HG03378 (cell line): Measurements from ENCODE around the gene NT5M.
"Not testable (repeated sequence)": the region's sequence is repeated elsewhere in the genome, so short reads cannot be mapped to it uniquely, and the experiment has no call there.

Experiments
- ATAC-seq: cut with Tn5 transposase; IDR thresholded peaks from one replicate; pipeline ENCODE4 v1.9.1; 2021; ENCODE audit warnings: mild to moderate bottlenecking, moderate library complexity; ENCODE audit not compliant: unreplicated experiment

NT5M gene

GRCh38 chr17:17366941-17367875 is 64.0 kb downstream of the NT5M start:
- no peak for ATAC-seq

DNA sequence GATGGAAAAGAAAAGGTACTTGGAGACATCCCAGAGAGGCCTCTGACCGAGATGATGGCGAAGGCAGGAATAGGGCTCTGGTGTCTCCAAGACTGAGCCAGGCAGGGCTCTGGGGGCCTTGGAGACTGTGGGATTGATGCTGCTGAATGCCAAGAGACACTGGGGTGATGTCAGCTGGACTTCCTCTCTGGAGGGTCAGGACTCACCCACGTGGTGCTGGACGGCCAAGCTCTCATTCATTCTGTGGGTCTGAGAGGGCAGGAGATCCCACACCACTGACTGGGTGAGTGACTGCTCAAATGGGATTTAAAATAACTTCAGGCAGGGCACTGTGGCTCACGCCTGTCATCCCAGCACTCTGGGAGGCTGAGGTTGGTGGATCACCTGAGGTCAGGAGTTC is 64.8 kb downstream of the NT5M start:
- no peak for ATAC-seq

DNA sequence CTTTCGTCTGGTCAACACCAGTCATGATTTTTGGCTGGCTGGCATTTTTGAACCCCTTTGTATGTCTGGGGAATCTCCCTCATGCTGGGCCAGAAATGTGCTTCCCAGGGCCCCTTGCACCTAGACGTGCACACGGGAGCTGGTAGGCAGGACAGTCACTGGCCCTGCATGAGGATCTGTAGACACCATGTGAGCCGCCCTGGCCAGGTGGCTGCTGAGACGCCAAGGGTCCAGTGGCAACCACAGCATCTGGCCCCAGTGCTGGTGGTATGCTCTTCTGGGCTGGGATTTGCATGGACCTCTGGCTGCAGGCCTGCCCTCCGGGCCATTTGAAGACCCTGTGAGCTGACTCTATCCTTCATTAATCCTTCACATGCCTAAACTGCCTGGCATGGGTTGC is 67.5 kb downstream of the NT5M start:
- ATAC-seq = no peak

- ATAC-seq = no peak
These were observed 69.8 kb downstream of the NT5M start for GRCh38 chr17:17372856-17373520.

DNA sequence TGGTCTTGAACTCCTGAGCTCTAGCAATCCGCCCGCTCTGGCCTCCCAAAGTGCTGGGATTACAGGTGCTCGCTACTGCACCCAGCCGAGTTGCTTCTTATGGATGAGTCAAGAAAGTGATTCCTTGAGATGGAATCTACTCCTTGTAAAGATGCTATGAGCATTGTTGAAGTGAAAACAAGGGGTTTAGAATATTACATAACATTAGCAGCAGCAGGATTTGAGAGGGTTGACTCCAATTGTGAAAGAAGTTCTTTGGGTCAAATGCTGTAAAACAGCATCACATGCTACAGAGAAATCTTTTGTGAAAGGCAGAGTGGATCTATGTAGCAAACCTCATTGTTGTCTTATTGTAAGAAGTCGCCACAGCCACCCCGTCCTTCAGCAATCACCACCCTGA is 72.7 kb downstream of the NT5M start:
- ATAC-seq = no peak

GRCh38 chr17:17376362-17376761 is 73.2 kb downstream of the NT5M start:
- no peak for ATAC-seq

DNA sequence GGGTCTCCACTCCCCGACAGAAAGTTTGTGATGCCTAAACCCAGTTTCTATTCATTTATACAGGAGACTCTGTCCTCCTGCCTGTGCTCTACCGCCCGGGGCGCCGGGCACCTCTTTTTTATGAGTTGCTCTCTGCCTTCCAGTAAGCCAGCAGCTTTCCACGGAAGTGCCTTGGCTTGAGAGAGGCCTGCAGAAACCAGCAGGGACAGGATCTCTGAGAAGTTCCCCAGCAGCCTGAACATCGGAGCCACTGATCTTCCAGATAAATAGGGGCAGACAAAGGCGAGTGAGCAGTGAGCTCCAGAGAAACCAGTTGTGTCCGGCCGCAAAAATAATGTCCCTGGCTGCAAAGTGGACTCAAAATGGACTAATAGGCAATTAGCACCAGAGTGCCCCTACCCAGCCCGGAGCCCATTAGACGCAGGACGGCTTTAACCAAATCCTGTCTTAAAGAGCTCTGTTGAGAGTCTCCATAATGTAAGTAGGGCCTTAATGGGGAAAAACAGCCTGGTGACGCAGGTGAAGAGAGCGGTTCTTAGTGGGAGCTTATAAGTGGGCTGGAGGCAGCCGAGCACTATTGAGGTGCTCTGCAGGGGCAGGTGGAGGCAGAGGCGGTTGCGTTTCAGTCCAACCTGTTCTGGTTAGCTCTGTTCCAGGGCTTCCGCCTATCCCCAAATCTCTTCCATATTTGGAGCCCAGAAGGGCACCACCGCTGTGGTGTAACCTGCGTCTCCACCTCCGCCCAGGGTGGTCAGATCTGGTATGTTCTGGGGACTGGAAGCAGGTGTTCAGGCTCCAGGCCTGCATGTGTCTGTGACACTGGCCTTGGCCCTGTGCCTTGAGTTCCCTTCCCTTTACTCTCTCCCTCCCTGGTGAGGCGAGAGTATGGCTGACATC is 74.1 kb downstream of the NT5M start:
- ATAC-seq = no peak

DNA sequence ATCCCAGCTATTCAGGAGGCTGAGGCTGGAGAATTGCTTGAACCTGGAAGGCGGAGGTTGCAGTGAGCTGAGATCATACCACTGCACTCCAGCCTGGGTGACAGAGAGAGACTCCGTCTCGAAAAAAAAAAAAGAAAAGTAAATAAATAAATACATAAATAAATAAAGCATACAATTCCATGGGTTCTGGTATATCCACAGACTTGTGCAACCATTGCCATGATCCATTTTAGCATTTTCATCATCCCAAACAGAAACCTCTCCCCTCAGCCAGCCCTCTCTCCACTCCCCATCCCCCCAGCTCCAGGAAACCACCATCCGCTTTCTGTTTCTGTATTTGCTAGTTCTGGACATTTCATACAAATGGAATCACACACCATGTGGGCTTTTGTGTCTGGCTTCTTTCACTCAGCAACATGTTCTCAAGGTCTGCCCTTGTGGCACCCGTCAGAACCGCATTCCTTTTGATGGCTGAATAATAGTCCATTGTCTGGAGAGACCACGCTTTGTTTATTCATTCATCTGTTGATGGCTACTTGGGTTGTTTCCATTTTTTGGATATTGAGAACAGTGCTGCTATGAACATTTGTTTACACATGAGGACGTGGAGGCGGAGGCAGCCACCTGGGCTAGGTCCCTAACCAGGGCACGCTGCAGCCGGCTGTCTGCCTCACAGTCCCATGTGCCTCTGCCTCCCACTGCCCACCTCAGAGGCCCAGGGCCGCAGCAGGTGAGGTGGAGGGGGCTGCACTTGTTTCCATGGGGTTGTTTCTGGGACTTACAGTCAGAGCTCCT is 76.2 kb downstream of the NT5M start:
- no peak for ATAC-seq

DNA sequence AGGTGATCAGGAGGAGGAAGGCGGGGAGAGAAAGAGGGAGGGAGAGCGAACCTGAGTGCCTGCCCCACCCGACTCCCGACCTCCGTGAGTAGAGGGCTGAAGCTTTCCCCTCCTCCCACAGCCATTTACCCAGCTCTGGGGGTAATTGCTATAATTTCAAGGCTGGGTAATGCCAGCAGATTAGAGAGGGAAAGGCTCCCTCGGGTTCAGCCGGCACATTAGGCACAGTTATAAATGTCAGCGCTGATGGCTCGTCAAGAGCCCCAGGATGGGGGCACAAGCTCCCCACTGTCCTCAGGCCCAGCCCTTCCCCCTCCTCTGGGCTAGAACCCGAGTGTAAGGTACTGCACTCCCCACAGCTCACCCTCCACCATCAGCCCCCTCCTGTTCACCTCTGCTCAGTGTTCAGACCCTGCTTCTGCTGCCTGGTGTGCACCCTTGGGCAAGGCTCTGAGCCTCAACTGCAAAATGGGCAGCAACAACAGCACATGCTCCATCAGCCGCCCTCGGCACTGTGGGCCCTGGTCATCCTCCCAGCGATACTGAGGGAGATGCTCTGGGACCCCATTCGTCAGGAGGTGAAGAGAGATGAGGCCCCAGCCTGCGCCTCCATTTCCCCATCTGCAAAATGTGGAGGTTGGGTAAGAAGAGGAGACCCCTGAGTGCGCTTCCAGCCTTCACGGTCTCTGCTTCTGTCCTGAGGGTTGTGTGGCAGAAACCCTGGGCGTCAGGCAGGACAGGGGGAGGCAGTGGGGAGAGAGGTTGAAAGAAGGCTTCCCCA is 77.2 kb downstream of the NT5M start:
- ATAC-seq = no peak

DNA sequence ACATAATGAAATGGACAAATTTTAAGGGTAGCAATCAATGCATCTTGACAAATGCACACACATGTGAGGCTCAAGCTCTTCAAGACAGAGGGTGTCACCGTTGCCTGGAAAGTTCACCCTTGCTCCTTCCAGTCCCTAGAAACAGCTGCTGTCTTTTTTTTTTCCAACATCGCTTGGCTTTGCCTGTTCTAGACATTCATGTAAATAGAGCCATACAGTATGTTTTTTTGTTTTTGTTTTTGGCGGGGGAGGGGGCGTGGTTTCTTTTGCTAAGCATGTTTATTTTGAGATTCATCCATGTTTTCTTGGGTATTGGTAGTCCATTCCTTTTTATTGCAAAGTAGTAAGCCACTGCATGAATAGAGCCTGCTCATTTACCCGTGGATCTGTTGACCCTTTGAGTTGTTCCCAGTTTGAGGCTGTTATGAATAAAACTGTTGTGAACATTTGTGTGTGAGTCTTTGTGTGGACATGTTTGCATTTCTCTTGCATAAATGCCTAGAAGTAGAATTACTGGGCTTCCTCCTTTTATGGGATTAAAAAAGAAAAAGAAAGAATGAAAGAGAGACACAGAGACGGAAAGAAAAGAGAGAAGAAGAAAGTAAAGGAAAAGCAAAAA is 78.4 kb downstream of the NT5M start:
- ATAC-seq = no peak

DNA sequence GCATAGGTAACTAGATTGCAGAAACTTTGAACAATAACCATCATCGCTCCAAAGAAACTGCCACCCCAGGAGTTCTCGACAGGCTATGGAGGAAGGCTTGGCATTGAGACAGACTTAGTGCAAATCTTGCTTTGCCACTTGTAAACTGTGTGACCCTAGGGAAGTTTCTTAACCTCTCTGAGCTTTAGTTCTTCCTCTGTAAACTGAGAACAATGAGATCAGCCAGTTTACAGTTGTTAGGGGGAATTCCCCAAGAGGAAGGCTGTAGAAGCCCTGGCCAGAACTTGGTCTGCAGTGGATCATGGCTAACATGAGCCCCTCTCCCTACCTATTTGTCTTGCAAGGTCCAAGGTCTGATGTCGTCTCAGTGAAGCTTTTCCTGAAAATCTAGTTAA is 78.9 kb downstream of the NT5M start:
- no peak for ATAC-seq

- no peak for ATAC-seq
These were observed 79.8 kb downstream of the NT5M start for GRCh38 chr17:17382971-17383370.

- ATAC-seq = not testable (repeated sequence)
These were observed 80.5 kb downstream of the NT5M start for GRCh38 chr17:17383431-17384290.

DNA sequence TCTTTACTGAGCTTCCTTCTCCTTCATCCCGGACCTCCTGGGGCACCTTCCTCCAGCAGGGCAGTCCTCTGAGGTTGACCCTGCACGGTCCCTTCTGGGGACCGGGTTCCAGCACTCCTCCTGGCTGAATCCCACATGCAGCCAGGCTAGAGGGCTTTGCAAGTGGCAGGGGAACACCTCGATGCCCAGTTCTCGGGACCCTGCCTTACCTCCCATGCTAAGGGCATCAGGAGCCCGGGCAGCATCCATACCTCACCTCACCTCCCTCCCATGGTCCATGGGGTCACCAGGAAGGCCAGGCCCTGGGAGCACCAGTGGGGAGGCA is 81.1 kb downstream of the NT5M start:
- ATAC-seq = no peak

DNA sequence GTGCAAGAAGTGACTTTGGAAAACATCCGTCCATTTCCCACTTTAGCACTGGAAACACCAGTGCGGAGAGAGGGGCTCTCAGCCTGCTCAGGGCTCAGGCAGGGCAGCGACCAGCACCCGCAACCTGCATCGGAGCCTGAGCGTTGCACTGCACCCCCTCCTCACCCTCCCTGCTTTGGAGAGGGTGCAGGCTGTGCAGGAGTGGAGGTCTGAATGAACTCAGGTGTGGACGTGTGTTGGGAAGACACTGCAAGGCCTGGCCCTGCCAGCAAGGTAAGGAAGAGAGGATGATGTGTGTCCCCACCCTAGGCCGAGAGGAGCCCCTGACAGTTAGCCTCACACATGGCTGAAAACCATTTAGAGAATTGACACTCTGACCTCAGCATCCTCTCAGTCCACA is 81.8 kb downstream of the NT5M start:
- ATAC-seq = no peak

DNA sequence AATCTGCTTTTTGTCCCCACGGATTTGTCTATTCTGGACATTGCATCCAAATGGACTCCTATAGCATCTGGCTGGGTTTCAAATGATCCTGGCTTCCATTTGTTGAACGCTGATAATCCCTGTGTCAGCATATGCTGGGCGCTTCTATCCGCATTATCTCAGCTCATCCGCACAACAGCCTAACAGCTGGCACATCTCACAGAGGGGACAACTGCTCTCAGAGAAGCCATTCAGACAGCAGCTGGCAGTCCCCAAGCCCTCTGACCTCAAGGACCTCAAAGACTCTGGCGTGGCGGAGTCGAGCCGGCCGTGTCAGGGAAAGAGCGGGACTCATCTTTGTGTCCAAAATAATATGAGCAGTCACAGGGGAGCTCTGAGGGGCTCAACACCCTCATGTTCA is 82.3 kb downstream of the NT5M start:
- no peak for ATAC-seq

- ATAC-seq = no peak
These were observed 83.1 kb downstream of the NT5M start for GRCh38 chr17:17386094-17386800.

GRCh38 chr17:17387017-17387497 is 83.9 kb downstream of the NT5M start:
- ATAC-seq = no peak
